ENCODE measurements around the gene ZNF787.

DNA sequence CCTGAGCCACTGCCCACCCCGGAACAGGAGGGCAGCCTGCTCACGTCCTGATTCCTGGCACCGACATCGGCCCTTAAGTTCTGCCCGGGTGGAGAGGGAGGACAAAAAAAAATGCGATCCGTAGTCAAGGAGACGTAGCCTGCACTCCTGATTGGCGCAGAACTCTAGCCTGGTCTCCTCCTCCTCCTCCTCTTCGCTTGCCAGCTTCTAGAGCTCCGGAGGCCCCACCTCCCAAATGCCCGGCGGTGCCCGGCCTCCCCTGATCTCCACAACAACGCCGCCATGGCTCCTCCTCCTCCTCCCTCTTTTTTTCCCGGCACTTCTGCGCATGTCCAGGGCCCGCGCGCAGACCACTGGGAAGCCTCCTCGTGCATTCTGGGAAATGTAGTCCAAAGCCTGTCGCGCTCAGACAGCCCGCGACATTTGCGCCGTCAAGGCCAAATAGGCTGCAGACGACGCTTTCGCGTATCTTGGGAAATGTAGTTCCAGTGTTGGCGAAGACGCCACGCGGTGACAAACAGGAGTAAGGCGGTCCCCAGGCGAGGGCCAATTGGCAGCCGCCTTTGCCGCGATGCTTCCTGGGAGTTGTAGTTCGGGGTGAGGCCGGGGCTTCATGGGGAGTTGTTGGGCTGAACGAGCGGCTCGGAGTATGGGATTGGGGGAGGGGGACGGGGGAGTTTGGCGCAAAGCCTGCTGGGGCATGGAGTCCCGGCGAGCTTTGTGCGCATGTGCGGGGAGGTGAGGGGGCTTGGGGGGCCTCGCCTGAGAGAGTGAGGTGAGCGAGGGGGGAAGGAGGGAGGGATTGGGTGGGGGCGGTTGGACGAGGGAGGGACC, 19.7 kb upstream of the ZNF787 start, which contains the start of gene ZNF444:
- TF ChIP-seq, protein P1, sequence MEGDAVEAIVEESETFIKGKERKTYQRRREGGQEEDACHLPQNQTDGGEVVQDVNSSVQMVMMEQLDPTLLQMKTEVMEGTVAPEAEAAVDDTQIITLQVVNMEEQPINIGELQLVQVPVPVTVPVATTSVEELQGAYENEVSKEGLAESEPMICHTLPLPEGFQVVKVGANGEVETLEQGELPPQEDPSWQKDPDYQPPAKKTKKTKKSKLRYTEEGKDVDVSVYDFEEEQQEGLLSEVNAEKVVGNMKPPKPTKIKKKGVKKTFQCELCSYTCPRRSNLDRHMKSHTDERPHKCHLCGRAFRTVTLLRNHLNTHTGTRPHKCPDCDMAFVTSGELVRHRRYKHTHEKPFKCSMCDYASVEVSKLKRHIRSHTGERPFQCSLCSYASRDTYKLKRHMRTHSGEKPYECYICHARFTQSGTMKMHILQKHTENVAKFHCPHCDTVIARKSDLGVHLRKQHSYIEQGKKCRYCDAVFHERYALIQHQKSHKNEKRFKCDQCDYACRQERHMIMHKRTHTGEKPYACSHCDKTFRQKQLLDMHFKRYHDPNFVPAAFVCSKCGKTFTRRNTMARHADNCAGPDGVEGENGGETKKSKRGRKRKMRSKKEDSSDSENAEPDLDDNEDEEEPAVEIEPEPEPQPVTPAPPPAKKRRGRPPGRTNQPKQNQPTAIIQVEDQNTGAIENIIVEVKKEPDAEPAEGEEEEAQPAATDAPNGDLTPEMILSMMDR (conservative IDR thresholded peaks at IDR 0.05; ENCODE audit: low read length), result no peak
- TF ChIP-seq EZH2phosphoT487 (IDR thresholded peaks at IDR 0.05; ENCODE audit: borderline replicate concordance), result no peak

All from Loucy (cell line).